Trophoblast cell (in vitro differentiated cells and primary cell): Measurements from ENCODE around the gene MSRB3.

Source experiments
- DNase-seq, 2 donors: peaks; one replicate each; pipeline ENCODE4 v3.0.0-alpha.2; 2016
- H2AFZ ChIP-seq: 2 replicates; pipeline ENCODE4 v1.6.1; 2013; ENCODE audit warnings: low read length, moderate library complexity, mild to moderate bottlenecking; ENCODE audit not compliant: insufficient read depth, poor library complexity
- H2AK5ac ChIP-seq: 2 replicates; pipeline ENCODE4 v1.6.1; 2013; ENCODE audit warnings: mild to moderate bottlenecking, low read length
- H2BK120ac ChIP-seq: 2 replicates; pipeline ENCODE4 v1.6.1; 2013; ENCODE audit warnings: low read length, mild to moderate bottlenecking, moderate library complexity; ENCODE audit not compliant: insufficient read depth, poor library complexity
- H2BK12ac ChIP-seq: 2 replicates; pipeline ENCODE4 v1.6.1; 2013; ENCODE audit warnings: mild to moderate bottlenecking, low read length, moderate library complexity
- H2BK5ac ChIP-seq: 2 replicates; pipeline ENCODE4 v1.6.1; 2013; ENCODE audit warnings: low read length, low read depth, moderate library complexity, mild to moderate bottlenecking; ENCODE audit not compliant: poor library complexity
- H3K14ac ChIP-seq: 2 replicates; pipeline ENCODE4 v1.6.1; 2013; ENCODE audit warnings: mild to moderate bottlenecking, low read length
- H3K18ac ChIP-seq: 2 replicates; pipeline ENCODE4 v1.6.1; 2013; ENCODE audit warnings: mild to moderate bottlenecking, low read length
- H3K23ac ChIP-seq: 2 replicates; pipeline ENCODE4 v1.6.1; 2013; ENCODE audit warnings: low read length
- H3K27ac ChIP-seq: 2 replicates; pipeline ENCODE4 v1.5.1; 2013; ENCODE audit warnings: low read depth, mild to moderate bottlenecking, inconsistent platforms, low read length, moderate library complexity
- H3K27me3 ChIP-seq: 2 replicates; pipeline ENCODE4 v1.6.1; 2013; ENCODE audit warnings: inconsistent platforms, mild to moderate bottlenecking, low read length, moderate library complexity; ENCODE audit not compliant: insufficient read depth
- H3K36me3 ChIP-seq, 2 experiments: 1 replicate in 1 of 2; 2 replicates in 1 of 2; pipeline ENCODE4 v1.6.1; 2013; ENCODE audit warnings: low read length in 2 of 2, mild to moderate bottlenecking in 2 of 2, moderate library complexity in 1 of 2; ENCODE audit not compliant: insufficient read depth in 2 of 2, control insufficient read depth in 1 of 2
- H3K4ac ChIP-seq: 2 replicates; pipeline ENCODE4 v1.6.1; 2013; ENCODE audit warnings: low read depth, mild to moderate bottlenecking, low read length, moderate library complexity
- H3K4me1 ChIP-seq, 2 experiments: 1 replicate in 1 of 2; 2 replicates in 1 of 2; pipeline ENCODE4 v1.6.1; 2013; ENCODE audit warnings: low read length in 2 of 2, mild to moderate bottlenecking in 2 of 2, moderate library complexity in 1 of 2; ENCODE audit not compliant: insufficient read depth in 2 of 2, control insufficient read depth in 1 of 2
- H3K4me2 ChIP-seq: 2 replicates; pipeline ENCODE4 v1.6.1; 2013; ENCODE audit warnings: inconsistent platforms, mild to moderate bottlenecking, low read length, moderate library complexity
- H3K4me3 ChIP-seq: 2 replicates; pipeline ENCODE4 v1.5.1; 2013; ENCODE audit warnings: mild to moderate bottlenecking, low read depth, low read length, inconsistent platforms
- H3K79me1 ChIP-seq: one replicate; pipeline ENCODE4 v1.6.1; 2013; ENCODE audit warnings: low read length
- H3K79me2 ChIP-seq: 2 replicates; pipeline ENCODE4 v1.6.1; 2013; ENCODE audit warnings: low read length, mild to moderate bottlenecking; ENCODE audit not compliant: control insufficient read depth, insufficient read depth, poor library complexity
- H3K9ac ChIP-seq: 2 replicates; pipeline ENCODE4 v1.6.1; 2013; ENCODE audit warnings: mild to moderate bottlenecking, low read length
- H3K9me3 ChIP-seq: 2 replicates; pipeline ENCODE4 v1.6.1; 2013; ENCODE audit warnings: low read depth, mild to moderate bottlenecking, control low read depth, inconsistent platforms, low read length; ENCODE audit not compliant: insufficient read depth
- H4K12ac ChIP-seq: 2 replicates; pipeline ENCODE4 v1.6.1; 2013; ENCODE audit warnings: low read depth, mild to moderate bottlenecking, low read length, moderate library complexity
- H4K8ac ChIP-seq: 2 replicates; pipeline ENCODE4 v1.6.1; 2013; ENCODE audit warnings: low read depth, mild to moderate bottlenecking, low read length, moderate library complexity
- H4K91ac ChIP-seq: one replicate; pipeline ENCODE4 v1.6.1; 2013; ENCODE audit warnings: low read depth, mild to moderate bottlenecking, low read length, moderate library complexity
- whole genome bisulfite sequencing: extraction: QIAGEN DNeasy Blood & Tissue Kit; methylation state at CpG from one replicate; pipeline ENCODE4 v1.1.7; 2013; ENCODE audit warnings: missing lambda C conversion rate; ENCODE audit not compliant: insufficient read length, insufficient coverage; ENCODE audit errors: extremely low coverage; 5-methylcytosine and 5-hydroxymethylcytosine counted together

Gene MSRB3

DNA sequence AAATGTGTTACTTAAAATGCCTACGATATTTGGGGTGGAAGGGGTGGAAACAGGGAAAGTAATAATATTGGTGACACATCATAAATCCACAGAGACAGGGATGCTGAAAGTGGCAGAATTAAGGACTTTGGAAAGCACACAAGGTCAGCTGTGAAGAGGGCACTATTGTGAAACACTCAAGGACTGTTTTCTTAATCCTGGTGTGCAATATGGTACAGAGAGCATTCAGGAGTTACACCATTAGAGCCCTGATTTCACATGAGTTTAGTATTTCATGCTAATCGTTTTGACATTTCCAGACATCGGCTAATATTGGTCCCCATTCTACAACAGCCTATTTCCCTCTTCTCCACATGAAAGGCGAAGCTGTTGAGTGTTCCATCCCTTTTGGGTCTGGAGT is 219.2 kb downstream of the MSRB3 start:
- no peaks in the 10 kb centered on the region for H3K27me3 ChIP-seq
- no peak overlapping the region for H2BK5ac ChIP-seq
- no peak overlapping the region for H3K23ac ChIP-seq
- no peaks in the 10 kb centered on the region for H3K9me3 ChIP-seq
- H3K79me1 ChIP-seq: peaks cover 23% of the 10 kb centered on the region
- no peak for DNase-seq
- no peak overlapping the region for H3K4me3 ChIP-seq
- H3K4me1 ChIP-seq: peaks cover 23 to 30% of the 10 kb centered on the region in 2 experiments
- no peak overlapping the region for H3K9ac ChIP-seq
- no peaks in the 10 kb centered on the region for H3K79me2 ChIP-seq
- no peak overlapping the region for H3K18ac ChIP-seq
- H4K12ac ChIP-seq: no peak overlapping the region
- H3K4ac ChIP-seq: no peak overlapping the region
- H4K91ac ChIP-seq: no peak overlapping the region
- no peak overlapping the region for H2AFZ ChIP-seq
- H3K14ac ChIP-seq: no peak overlapping the region
- no peak overlapping the region for H2AK5ac ChIP-seq
- H4K8ac ChIP-seq: no peak overlapping the region
- H2BK120ac ChIP-seq: no peak overlapping the region
- WGBS: no CpG with 5 or more reads among the region's 4 CpGs
- H3K36me3 ChIP-seq: no peaks in the 10 kb centered on the region
- no peak overlapping the region for H3K27ac ChIP-seq
- H3K4me2 ChIP-seq: no peak overlapping the region
- H2BK12ac ChIP-seq: no peak overlapping the region

DNA sequence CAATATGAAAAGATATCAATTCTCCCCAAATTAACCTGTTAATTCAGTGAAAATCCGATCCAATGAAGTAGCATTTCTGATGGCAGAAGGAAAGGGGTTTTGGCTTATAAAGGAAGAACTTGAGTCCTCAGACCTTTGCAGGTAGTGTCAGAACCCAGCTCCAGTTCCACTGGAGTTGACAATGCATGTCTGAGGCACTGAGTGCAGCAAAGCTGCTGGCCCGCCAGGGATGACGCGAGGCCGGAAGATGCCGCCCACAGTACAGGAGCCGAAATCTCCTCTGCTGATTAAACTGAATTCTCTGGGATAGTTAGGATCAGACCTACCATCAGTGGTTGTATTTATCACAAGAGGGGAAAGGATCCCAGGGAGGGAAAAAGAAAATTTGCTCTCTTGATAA is 220.7 kb downstream of the MSRB3 start:
- H3K4me3 ChIP-seq: no peak overlapping the region
- no peak overlapping the region for H3K4ac ChIP-seq
- no peak overlapping the region for H3K27ac ChIP-seq
- H3K27me3 ChIP-seq: no peaks in the 10 kb centered on the region
- no peak overlapping the region for H3K14ac ChIP-seq
- no peaks in the 10 kb centered on the region for H3K9me3 ChIP-seq
- no peak overlapping the region for H2AFZ ChIP-seq
- peaks cover 19% of the 10 kb centered on the region for H3K79me1 ChIP-seq
- H4K8ac ChIP-seq: no peak overlapping the region
- no peak overlapping the region for H2BK120ac ChIP-seq
- H3K4me2 ChIP-seq: no peak overlapping the region
- no peak overlapping the region for H4K12ac ChIP-seq
- no peak overlapping the region for H3K18ac ChIP-seq
- no peak for DNase-seq
- no peaks in the 10 kb centered on the region for H3K36me3 ChIP-seq
- no peak overlapping the region for H2BK12ac ChIP-seq
- no peak overlapping the region for H2BK5ac ChIP-seq
- no peak overlapping the region for H4K91ac ChIP-seq
- peaks cover 23 to 30% of the 10 kb centered on the region in 2 experiments for H3K4me1 ChIP-seq
- no CpG with 5 or more reads among the region's 7 CpGs for WGBS
- no peak overlapping the region for H2AK5ac ChIP-seq
- H3K9ac ChIP-seq: no peak overlapping the region
- H3K79me2 ChIP-seq: no peaks in the 10 kb centered on the region
- no peak overlapping the region for H3K23ac ChIP-seq

GRCh38 chr12:65500091-65500900 is 221.8 kb downstream of the MSRB3 start:
- Histone ChIP-seq H2AFZ (no peak overlapping the region), H3K14ac (no peak overlapping the region), H3K23ac (no peak overlapping the region), H3K27me3 (no peaks in the 10 kb centered on the region), H4K12ac (no peak overlapping the region), H2AK5ac (no peak overlapping the region), H3K36me3 (no peaks in the 10 kb centered on the region), H4K91ac (no peak overlapping the region), H3K4me1 (peaks cover 14 to 21% of the 10 kb centered on the region in 2 experiments), H3K27ac (no peak overlapping the region), H3K9me3 (no peaks in the 10 kb centered on the region), H2BK5ac (peak overlapping the region; percentile 24), H3K79me1 (peaks cover 12% of the 10 kb centered on the region), H3K18ac (no peak overlapping the region), H3K4me3 (no peak overlapping the region), H4K8ac (no peak overlapping the region), H2BK120ac (no peak overlapping the region), H3K9ac (no peak overlapping the region), H3K4me2 (no peak overlapping the region), H3K4ac (no peak overlapping the region), H3K79me2 (no peaks in the 10 kb centered on the region), H2BK12ac (peak overlapping the region; percentile 86)
- no CpG with 5 or more reads among the region's 7 CpGs for WGBS
- DNase-seq: peak in 1 of 2 donors; percentile 16

GRCh38 chr12:65501093-65501621 is 222.7 kb downstream of the MSRB3 start:
- Histone ChIP-seq H4K12ac (no peak overlapping the region), H3K79me2 (no peaks in the 10 kb centered on the region), H3K18ac (no peak overlapping the region), H4K8ac (no peak overlapping the region), H2BK120ac (peak overlapping the region; percentile 11), H3K9ac (no peak overlapping the region), H2AK5ac (no peak overlapping the region), H3K9me3 (no peaks in the 10 kb centered on the region), H2BK5ac (no peak overlapping the region), H3K14ac (no peak overlapping the region), H4K91ac (peak overlapping the region; percentile 52), H3K79me1 (peaks cover 9% of the 10 kb centered on the region), H3K23ac (no peak overlapping the region), H2BK12ac (peak overlapping the region; percentile 23), H3K4ac (no peak overlapping the region), H2AFZ (no peak overlapping the region), H3K4me1 (peaks cover 13 to 19% of the 10 kb centered on the region in 2 experiments), H3K27me3 (no peaks in the 10 kb centered on the region), H3K4me2 (no peak overlapping the region), H3K27ac (no peak overlapping the region), H3K4me3 (no peak overlapping the region), H3K36me3 (no peaks in the 10 kb centered on the region)
- DNase-seq: no peak
- no CpG with 5 or more reads among the region's 6 CpGs for WGBS
